Measurements from ENCODE around the gene DEAF1.

- TF ChIP-seq, protein P1, sequence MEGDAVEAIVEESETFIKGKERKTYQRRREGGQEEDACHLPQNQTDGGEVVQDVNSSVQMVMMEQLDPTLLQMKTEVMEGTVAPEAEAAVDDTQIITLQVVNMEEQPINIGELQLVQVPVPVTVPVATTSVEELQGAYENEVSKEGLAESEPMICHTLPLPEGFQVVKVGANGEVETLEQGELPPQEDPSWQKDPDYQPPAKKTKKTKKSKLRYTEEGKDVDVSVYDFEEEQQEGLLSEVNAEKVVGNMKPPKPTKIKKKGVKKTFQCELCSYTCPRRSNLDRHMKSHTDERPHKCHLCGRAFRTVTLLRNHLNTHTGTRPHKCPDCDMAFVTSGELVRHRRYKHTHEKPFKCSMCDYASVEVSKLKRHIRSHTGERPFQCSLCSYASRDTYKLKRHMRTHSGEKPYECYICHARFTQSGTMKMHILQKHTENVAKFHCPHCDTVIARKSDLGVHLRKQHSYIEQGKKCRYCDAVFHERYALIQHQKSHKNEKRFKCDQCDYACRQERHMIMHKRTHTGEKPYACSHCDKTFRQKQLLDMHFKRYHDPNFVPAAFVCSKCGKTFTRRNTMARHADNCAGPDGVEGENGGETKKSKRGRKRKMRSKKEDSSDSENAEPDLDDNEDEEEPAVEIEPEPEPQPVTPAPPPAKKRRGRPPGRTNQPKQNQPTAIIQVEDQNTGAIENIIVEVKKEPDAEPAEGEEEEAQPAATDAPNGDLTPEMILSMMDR (IDR thresholded peaks at IDR 0.05; ENCODE audit: insufficient read depth, low read depth, low read length): peak; percentile 80
- TF ChIP-seq EZH2 (IDR thresholded peaks at IDR 0.05; ENCODE audit: insufficient read depth, low read length): no peak
Measured at GRCh38 chr11:723120-723883, 28.3 kb upstream of the DEAF1 start.

Measured in astrocyte (in vitro differentiated cells and primary cell).